Panc1 (cell line): ENCODE results near the gene SH3RF2. TPM values are rescaled to one million over a fixed set of nuclear protein-coding genes. Genes with fewer than 3 reads are reported as not detected.
"Not testable (repeated sequence)": the region's sequence is repeated elsewhere in the genome, so short reads cannot be mapped to it uniquely, and the experiment has no call there.

Experiments used
- ATAC-seq: fragments of 200-7000 bp; cut with Tn5 transposase; 2 replicates; pipeline ENCODE4 v1.9.1; 2020; ENCODE audit warnings: mild to moderate bottlenecking, moderate library complexity
- BruUV-seq: library from RNA; stranded (reverse); fragments of 400-500 nt; replicated peaks from 2 replicates; lab custom pipeline; 2021; lab: Mats Ljungman, UMichigan
- CTCF ChIA-PET: fragments of 300-600 bp; sonication (Branson Sonifier 250); formaldehyde crosslinking; loops from one replicate; lab custom pipeline; 2022; ENCODE audit warnings: antibody characterized with exemption; lab: Charles Lee
- POLR2A ChIA-PET: fragments of 300-600 bp; sonication (Branson Sonifier 250); formaldehyde crosslinking; loops from one replicate; lab custom pipeline; 2022; ENCODE audit warnings: antibody characterized with exemption; lab: Charles Lee
- DNase-seq: peaks from one replicate; pipeline ENCODE4 v3.0.0-alpha.2; 2010; ENCODE audit warnings: low read depth, low spot score
- H3K27ac ChIP-seq: 2 replicates; pipeline ENCODE4 v1.5.1; 2011; ENCODE audit warnings: mild to moderate bottlenecking, low read length, inconsistent platforms
- H3K27me3 ChIP-seq: fragments of 200-500 bp; sonication (Bioruptor generic); 2 replicates; pipeline ENCODE4 v1.6.0; 2014; ENCODE audit warnings: low read length, inconsistent platforms; ENCODE audit not compliant: control insufficient read depth, insufficient read depth
- H3K36me3 ChIP-seq: fragments of 200-500 bp; sonication (Bioruptor generic); 2 replicates; pipeline ENCODE4 v1.5.1; 2014; ENCODE audit warnings: inconsistent platforms, mild to moderate bottlenecking, low read length, moderate library complexity; ENCODE audit not compliant: control insufficient read depth, insufficient read depth
- H3K4me1 ChIP-seq: 2 replicates; pipeline ENCODE4 v1.5.1; 2011; ENCODE audit warnings: inconsistent platforms, mild to moderate bottlenecking, low read length, moderate library complexity; ENCODE audit not compliant: control insufficient read depth, insufficient read depth
- H3K4me3 ChIP-seq, 2 experiments: 2 replicates each; pipeline ENCODE4 v1.5.1; 2011 to 2012; ENCODE audit warnings: low read depth in 2 of 2, low read length in 2 of 2, mild to moderate bottlenecking in 2 of 2, inconsistent platforms in 1 of 2, moderate library complexity in 1 of 2
- H3K9me3 ChIP-seq: fragments of 200-500 bp; sonication (Bioruptor generic); 2 replicates; pipeline ENCODE4 v1.5.1; 2014; ENCODE audit warnings: low read depth, mild to moderate bottlenecking, inconsistent platforms, low read length, moderate library complexity; ENCODE audit not compliant: control insufficient read depth, insufficient read depth
- CTCF ChIP-seq: fragments of 450-650 bp; IDR thresholded peaks from 2 replicates; pipeline ENCODE4 v1.5.1; 2017; ENCODE audit warnings: mild to moderate bottlenecking
- POLR2AphosphoS5 ChIP-seq: IDR thresholded peaks from 2 replicates; pipeline ENCODE4 v1.6.1; 2012; ENCODE audit warnings: mild to moderate bottlenecking, low read depth, low read length, moderate library complexity
- REST ChIP-seq, 2 experiments: IDR thresholded peaks; 2 replicates each; pipeline ENCODE4 v1.6.1; 2011 to 2012; ENCODE audit warnings: low read depth in 2 of 2, control low read depth in 1 of 2, low read length in 1 of 2, mild to moderate bottlenecking in 1 of 2, moderate library complexity in 1 of 2; ENCODE audit not compliant: insufficient read depth in 1 of 2
- SIN3A ChIP-seq: IDR thresholded peaks from 2 replicates; pipeline ENCODE4 v1.6.1; 2012; ENCODE audit warnings: low read depth, mild to moderate bottlenecking, low read length, moderate library complexity, borderline replicate concordance; ENCODE audit not compliant: insufficient read depth
- TCF7L2 ChIP-seq: IDR thresholded peaks from 2 replicates; pipeline ENCODE4 v1.6.1; 2011; ENCODE audit warnings: mild to moderate bottlenecking, low read depth, low read length, inconsistent platforms
- in situ Hi-C: cut with HindIII; loops from 2 replicates; pipeline ENCODE4 v1.10.0; 2016; ENCODE audit warnings: low sequenced_read_pairs, low pct_unique_long_range_greater_than_20kb
- intact Hi-C: fragments of 100-400 bp; cut with micrococcal nuclease; formaldehyde crosslinking; loops from one replicate; pipeline ENCODE4 v1.10.0; 2022; ENCODE audit not compliant: unreplicated experiment
- total RNA-seq: library from RNA; stranded (reverse); gene quantifications from one replicate; pipeline ENCODE4 v1.2.1, GENCODE V29; 2021; ENCODE audit not compliant: unreplicated experiment

SH3RF2 gene
- total RNA-seq, 1 experiment from 2014 or later: 23.1 TPM

- BruUV-seq, H3K27me3 ChIP-seq, H3K4me3 ChIP-seq, CTCF ChIA-PET, H3K4me1 ChIP-seq, POLR2A ChIA-PET, ATAC-seq, H3K9me3 ChIP-seq, H3K27ac ChIP-seq, intact Hi-C loops, H3K36me3 ChIP-seq, DNase-seq, in situ Hi-C loops: not testable (repeated sequence)
Observed at GRCh38 chr5:145891378-145891777, 45.0 kb upstream of the SH3RF2 start.

- no TSS peak for BruUV-seq
- H3K27ac ChIP-seq: no peak overlapping the region
- H3K9me3 ChIP-seq: no peaks in the 10 kb centered on the region
- ChIA-PET CTCF (no interaction called here), POLR2A (no interaction called here)
- in situ Hi-C loops (no loop called here), intact Hi-C loops (no loop called here)
- no peaks in the 10 kb centered on the region for H3K36me3 ChIP-seq
- H3K27me3 ChIP-seq: no peaks in the 10 kb centered on the region
- DNase-seq: no peak
- TF ChIP-seq REST (IDR thresholded peaks at IDR 0.05; ENCODE audit: insufficient read depth in 1 of 2, low read depth in 2 of 2, low read length in 1 of 2): no peak
- TF ChIP-seq CTCF: no peak
- TF ChIP-seq POLR2AphosphoS5: no peak
- no peak for TF ChIP-seq SIN3A
- TF ChIP-seq TCF7L2: no peak
- no peaks in the 10 kb centered on the region for H3K4me1 ChIP-seq
- ATAC-seq: no peak
- no peak overlapping the region for H3K4me3 ChIP-seq
Observed at GRCh38 chr5:145898171-145898570, 38.2 kb upstream of the SH3RF2 start.

GRCh38 chr5:145902421-145902820 is 34.0 kb upstream of the SH3RF2 start:
- Histone ChIP-seq H3K27ac (no peak overlapping the region), H3K4me3 (no peak overlapping the region), H3K9me3 (no peaks in the 10 kb centered on the region), H3K27me3 (no peaks in the 10 kb centered on the region), H3K36me3 (no peaks in the 10 kb centered on the region), H3K4me1 (no peaks in the 10 kb centered on the region)
- no TSS peak for BruUV-seq
- TF ChIP-seq POLR2AphosphoS5 (no peak), REST (IDR thresholded peaks at IDR 0.05; ENCODE audit: insufficient read depth in 1 of 2, low read depth in 2 of 2, low read length in 1 of 2) (no peak), SIN3A (no peak), TCF7L2 (no peak), CTCF (no peak)
- DNase-seq (no peak), ATAC-seq (no peak)
- in situ Hi-C loops (no loop called here), intact Hi-C loops (no loop called here)
- ChIA-PET POLR2A (no interaction called here), CTCF (no interaction called here)
